ENCODE data around the gene LRP1. TPM values are rescaled to one million over a fixed set of nuclear protein-coding genes. Genes with fewer than 3 reads are reported as not detected.
A peak's percentile ranks its signal among the peaks of the same experiment; 100 is the strongest.

LRP1 gene
- total RNA-seq, 1 donor from 2014 or later = 0.95 TPM

- Mint-ChIP-seq H3K27me3 (peaks cover 8% of the 10 kb centered on the region), H3K27ac (no peak overlapping the region), H3K4me1 (peaks cover 92% of the 10 kb centered on the region), H3K36me3 (ENCODE audit: low read depth) (peaks cover 32% of the 10 kb centered on the region), H3K4me3 (peak overlapping the region; percentile 79), H3K9me3 (no peaks in the 10 kb centered on the region)
- POLR2A ChIA-PET = interaction anchor here (9.0 kb wide), 2 partner anchors 11 to 21 kb away, joined by 175 to 268 read pairs; partner anchors contain the start of genes NXPH4 and SHMT2
- no peak for ATAC-seq (ENCODE audit: low read depth)
- CTCF ChIA-PET = interaction anchor here (9.0 to 20.9 kb wide), 2 partner anchors 13 to 21 kb away, joined by 113 to 390 read pairs; partner anchors contain the start of gene NXPH4
- TF ChIP-seq CTCF (IDR thresholded peaks at IDR 0.05) = no peak
- no peak for DNase-seq
- intact Hi-C loops (cut with micrococcal nuclease) = no loop called here
Observed at GRCh38 chr12:57236925-57237595, 108.8 kb downstream of the LRP1 start.

DNA sequence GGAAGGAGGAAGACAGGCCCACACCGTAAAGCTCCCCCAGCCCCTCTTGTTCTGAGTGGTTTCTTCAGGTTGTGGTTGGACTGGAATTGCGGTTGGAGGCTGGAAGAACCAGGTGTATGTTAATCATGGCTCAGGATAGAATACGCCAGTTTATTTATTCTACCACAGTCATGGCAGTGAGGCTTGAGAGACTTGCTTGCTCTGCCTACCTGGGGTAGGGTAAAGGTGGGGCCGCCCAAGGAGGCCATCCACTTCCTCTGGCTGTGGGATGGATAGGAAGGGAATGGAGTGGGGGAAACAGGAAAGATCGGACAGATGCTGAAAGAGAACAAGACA, 109.3 kb downstream of the LRP1 start:
- no peaks in the 10 kb centered on the region for H3K9me3 Mint-ChIP-seq
- no peak overlapping the region for H3K27ac Mint-ChIP-seq
- H3K36me3 Mint-ChIP-seq (ENCODE audit: low read depth) = peaks cover 28% of the 10 kb centered on the region

DNA sequence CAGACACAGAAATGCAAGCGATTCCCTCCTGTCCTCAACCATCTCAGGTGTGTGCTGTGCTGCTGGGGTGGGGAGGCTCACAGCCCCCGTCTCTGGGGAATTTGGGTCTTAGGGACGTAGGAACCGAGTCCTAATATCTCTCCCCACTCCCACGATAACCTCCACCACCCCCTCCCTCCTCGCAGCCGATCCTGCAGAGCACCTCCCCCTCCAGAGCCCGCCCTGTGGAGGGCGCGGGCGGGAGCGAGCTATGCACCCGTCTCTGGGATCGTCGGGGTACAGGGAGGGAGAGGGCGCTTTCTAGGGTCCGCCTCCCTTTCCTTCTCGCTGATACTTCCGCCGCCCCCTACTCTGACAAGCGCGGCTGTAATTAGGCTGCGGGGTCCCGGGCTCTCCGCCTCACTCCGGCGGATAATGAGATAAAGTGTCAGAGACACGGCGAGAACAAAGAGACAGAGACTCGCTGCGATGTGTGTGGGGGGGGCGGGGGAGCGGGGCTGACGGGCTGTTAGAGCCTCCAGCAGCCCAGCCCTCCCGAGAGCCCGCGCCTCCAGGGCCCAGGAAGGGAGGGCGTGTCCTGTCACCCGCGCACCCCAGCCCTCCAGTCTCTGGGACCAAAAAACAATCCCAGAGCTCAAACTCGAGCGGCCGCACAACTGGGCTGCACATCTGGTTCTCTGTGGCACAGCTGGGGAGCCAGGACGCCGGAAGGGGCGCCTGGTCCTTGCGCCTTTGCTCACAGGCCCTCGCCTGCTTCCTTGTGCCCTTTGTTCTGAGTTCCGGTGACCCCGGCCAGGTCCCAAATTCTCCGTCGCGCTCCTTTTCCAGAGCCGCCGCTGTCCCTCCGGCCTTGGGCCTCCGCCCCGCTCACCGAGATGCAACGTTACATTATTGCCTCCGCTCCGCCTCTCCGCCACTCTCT, 109.9 kb downstream of the LRP1 start:
- H3K4me3 Mint-ChIP-seq = peak overlapping the region; percentile 89
- peaks cover 8% of the 10 kb centered on the region for H3K27me3 Mint-ChIP-seq
- no peak overlapping the region for H3K27ac Mint-ChIP-seq
- H3K4me1 Mint-ChIP-seq = peaks cover 94% of the 10 kb centered on the region
- H3K36me3 Mint-ChIP-seq (ENCODE audit: low read depth) = peaks cover 22% of the 10 kb centered on the region
- ChIA-PET CTCF (interaction anchor here (0.6 to 20.9 kb wide), 7 partner anchors 8 to 221 kb away, joined by 3 to 390 read pairs (median 9); partner anchors contain the start of genes GLI1, NXPH4, SHMT2 and STAC3), POLR2A (interaction anchor here (0.6 to 9.0 kb wide), 5 partner anchors 12 to 242 kb away, joined by 3 to 268 read pairs (median 3); partner anchors contain the start of genes ARHGAP9, NXPH4 and SHMT2)
- ATAC-seq (ENCODE audit: low read depth) (no peak), DNase-seq (peak; percentile 41)
- intact Hi-C loops (cut with micrococcal nuclease) = no loop called here
- H3K9me3 Mint-ChIP-seq = no peaks in the 10 kb centered on the region
- TF ChIP-seq CTCF (IDR thresholded peaks at IDR 0.05) = no peak

More for the DNA sequence above, 109.3 kb downstream of the LRP1 start:
- ChIA-PET POLR2A (interaction anchor here (9.0 kb wide), 2 partner anchors 11 to 22 kb away, joined by 175 to 268 read pairs; partner anchors contain the start of genes NXPH4 and SHMT2), CTCF (interaction anchor here (3.6 to 20.9 kb wide), 3 partner anchors 8 to 21 kb away, joined by 35 to 390 read pairs (median 113); partner anchors contain the start of genes NXPH4 and SHMT2)
- peaks cover 94% of the 10 kb centered on the region for H3K4me1 Mint-ChIP-seq
- intact Hi-C loops (cut with micrococcal nuclease) = no loop called here
- H3K27me3 Mint-ChIP-seq = peaks cover 8% of the 10 kb centered on the region
- ATAC-seq (ENCODE audit: low read depth) = no peak
- H3K4me3 Mint-ChIP-seq = peak overlapping the region; percentile 79
- TF ChIP-seq CTCF (IDR thresholded peaks at IDR 0.05) = no peak
- DNase-seq = no peak

GRCh38 chr12:57238854-57239554, 110.7 kb downstream of the LRP1 start:
- ChIA-PET CTCF (interaction anchor here (0.6 to 20.9 kb wide), 7 partner anchors 9 to 220 kb away, joined by 3 to 390 read pairs (median 9); partner anchors contain the start of genes GLI1, NXPH4, SHMT2 and STAC3), POLR2A (interaction anchor here (0.6 to 9.0 kb wide), 5 partner anchors 13 to 220 kb away, joined by 3 to 268 read pairs (median 9); partner anchors contain the start of genes NXPH4 and SHMT2)

More at GRCh38 chr12:57238854-57239554, 110.7 kb downstream of the LRP1 start:
- Mint-ChIP-seq H3K36me3 (ENCODE audit: low read depth) (peaks cover 14% of the 10 kb centered on the region), H3K4me3 (peak overlapping the region; percentile 89), H3K27me3 (peaks cover 8% of the 10 kb centered on the region), H3K4me1 (peaks cover 94% of the 10 kb centered on the region), H3K27ac (peak overlapping the region; percentile 90), H3K9me3 (no peaks in the 10 kb centered on the region)
- intact Hi-C loops (cut with micrococcal nuclease) = loop anchor here (1.0 kb wide), 4 partner anchors 10 to 56 kb away; partner anchors contain the start of gene SHMT2
- peak; percentile 99 for TF ChIP-seq CTCF (IDR thresholded peaks at IDR 0.05)
- DNase-seq = peak; percentile 96
- peak; percentile 54 for ATAC-seq (ENCODE audit: low read depth)
